CD4-positive, alpha-beta T cell treated with Interleukin-4 for 4 hours (primary cell): ENCODE results near the gene MAGI1.

Experiments used
- DNase-seq: peaks from one replicate; pipeline ENCODE4 v3.0.0-alpha.2; 2020

The MAGI1 gene

GRCh38 chr3:65689436-65689835, 349.3 kb downstream of the MAGI1 start:
- no peak for DNase-seq

DNA sequence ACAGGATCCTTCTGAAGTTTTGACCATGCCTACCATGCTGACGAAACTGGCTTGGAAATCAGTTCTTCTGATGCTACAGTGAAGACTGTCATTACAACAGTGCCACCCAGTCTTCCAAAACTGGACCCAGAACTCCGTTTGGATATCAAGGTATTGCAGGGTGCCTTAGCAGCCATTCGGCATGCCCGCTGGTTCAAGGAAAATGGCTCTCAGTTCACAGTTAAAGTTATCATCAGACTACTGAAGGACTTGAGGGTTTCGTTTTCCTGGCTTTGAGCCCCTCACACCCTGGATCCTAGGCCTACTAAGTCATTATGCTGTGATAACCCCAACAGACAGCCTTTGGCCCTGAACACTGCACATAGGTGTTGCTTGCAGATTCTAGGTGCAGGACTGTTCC, 351.0 kb downstream of the MAGI1 start:
- no peak for DNase-seq

DNA sequence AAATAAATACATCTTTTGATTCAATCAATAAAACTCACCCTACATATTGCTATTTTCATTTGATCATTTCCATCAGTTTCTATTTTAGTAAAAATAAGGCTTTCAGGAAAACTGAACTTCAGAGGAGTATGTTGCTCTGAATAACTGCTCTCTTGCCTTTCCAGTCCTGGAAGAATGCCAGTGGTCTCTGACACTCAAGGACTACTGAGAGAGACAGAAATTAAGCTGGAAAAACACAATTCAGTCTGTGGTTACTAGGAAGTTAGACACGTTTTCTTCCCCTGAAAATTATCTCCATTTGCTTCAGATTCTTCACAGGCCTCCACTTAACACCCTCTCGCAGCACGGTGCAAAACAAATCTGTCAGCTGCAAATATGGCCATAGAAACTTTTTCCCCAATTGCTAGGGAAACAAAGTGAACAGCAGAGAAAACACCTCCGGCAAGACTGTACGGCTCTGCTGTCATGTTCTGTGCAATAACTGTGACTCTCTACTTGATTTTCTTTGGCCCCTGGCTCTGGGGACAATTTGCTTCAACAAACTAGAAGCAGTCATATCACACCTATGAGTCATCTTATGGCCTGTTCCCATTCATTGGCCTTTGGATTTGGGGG, 353.0 kb downstream of the MAGI1 start:
- DNase-seq = no peak

- no peak for DNase-seq
These were observed 360.2 kb downstream of the MAGI1 start for GRCh38 chr3:65678516-65678915.

GRCh38 chr3:65677486-65678010, 361.2 kb downstream of the MAGI1 start:
- no peak for DNase-seq

- no peak for DNase-seq
These were observed 362.1 kb downstream of the MAGI1 start for GRCh38 chr3:65676580-65676979.

DNA sequence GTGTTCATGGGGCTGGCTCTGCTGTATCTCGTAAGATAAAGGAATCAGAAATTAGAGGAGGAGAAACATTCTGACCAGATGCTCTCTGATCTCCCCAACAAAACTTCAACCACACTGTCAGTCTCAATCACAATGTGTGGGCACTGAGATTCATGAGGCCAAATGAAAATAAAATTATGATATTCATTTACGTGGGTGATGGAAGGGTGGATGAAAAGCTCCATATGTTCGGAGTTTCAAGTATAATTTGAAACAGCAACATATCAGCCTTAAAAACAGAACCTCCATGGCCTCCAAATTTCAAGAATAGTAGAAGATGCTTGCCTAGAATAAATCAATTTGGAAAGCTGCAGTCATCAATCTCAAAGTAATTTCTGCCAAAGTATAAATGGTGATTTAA, 363.7 kb downstream of the MAGI1 start:
- DNase-seq = no peak

- DNase-seq = no peak
These were observed 364.5 kb downstream of the MAGI1 start for GRCh38 chr3:65674226-65674625.

- DNase-seq = no peak
These were observed 365.6 kb downstream of the MAGI1 start for GRCh38 chr3:65672871-65673815.

GRCh38 chr3:65672061-65672460, 366.7 kb downstream of the MAGI1 start:
- no peak for DNase-seq

- DNase-seq = no peak
These were observed 367.7 kb downstream of the MAGI1 start for GRCh38 chr3:65671004-65671403.

GRCh38 chr3:65669163-65669875, 369.4 kb downstream of the MAGI1 start:
- DNase-seq = no peak

DNA sequence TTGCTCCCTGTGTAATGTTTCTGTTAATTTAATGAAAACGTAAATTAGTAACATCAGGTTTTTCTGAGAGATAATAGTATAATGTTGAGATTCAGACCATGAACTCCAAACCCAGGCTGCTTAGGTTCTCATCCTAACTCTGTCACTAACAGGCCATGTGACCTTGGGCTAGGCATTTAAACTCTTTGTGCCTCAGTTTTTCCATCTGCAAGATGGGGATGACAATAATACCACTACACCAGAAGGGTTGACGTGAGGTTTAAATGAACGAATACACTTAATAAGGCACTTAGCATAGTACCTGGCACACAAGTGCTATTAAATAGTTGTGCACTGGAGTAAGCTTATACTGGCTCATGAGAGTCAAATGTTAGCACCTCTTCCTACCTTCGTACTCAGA, 370.8 kb downstream of the MAGI1 start:
- no peak for DNase-seq

- no peak for DNase-seq
These were observed 372.1 kb downstream of the MAGI1 start for GRCh38 chr3:65666448-65667091.

DNA sequence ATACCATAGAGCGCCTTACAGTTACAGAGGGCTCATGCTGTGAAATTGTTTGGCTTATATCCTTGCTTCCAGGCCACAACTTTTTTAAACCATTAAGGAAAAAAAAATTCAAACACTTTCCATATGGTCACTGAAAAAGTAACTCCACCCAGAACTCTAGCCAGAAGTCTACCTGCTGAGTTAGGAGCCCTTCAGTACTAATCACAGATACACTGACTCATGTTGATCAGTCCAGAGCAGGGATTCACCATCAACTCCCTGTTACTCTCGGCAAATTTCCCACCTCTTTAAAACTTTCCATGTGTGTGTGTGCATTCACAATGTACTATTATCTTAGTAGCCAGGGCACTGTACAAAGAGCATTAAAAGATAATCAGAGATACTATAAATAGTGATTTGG, 372.8 kb downstream of the MAGI1 start:
- DNase-seq = no peak

- DNase-seq = no peak
These were observed 373.8 kb downstream of the MAGI1 start for GRCh38 chr3:65664931-65665330.

GRCh38 chr3:65664446-65664845, 374.3 kb downstream of the MAGI1 start:
- DNase-seq = no peak

- DNase-seq = no peak
These were observed 376.6 kb downstream of the MAGI1 start for GRCh38 chr3:65662095-65662494.

- no peak for DNase-seq
These were observed 378.6 kb downstream of the MAGI1 start for GRCh38 chr3:65660000-65660598.

DNA sequence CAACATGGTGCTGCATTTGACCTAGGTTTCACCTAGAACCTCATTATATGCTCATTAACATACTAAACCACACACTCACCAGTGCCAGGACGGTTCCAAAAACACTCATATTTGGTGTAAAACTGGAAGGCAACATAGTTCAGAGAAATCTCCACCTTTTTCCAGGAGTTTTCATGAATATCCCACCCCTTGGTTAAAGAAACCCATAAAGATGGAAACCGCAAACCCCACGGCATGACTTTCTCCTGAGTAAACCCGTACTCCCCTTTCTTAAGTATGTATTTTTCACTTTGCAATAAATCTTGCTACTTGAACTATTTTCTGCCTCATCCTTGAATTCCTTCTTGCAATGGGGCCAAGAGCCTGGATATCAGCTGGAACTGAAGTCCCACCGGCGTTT, 379.3 kb downstream of the MAGI1 start:
- no peak for DNase-seq

DNA sequence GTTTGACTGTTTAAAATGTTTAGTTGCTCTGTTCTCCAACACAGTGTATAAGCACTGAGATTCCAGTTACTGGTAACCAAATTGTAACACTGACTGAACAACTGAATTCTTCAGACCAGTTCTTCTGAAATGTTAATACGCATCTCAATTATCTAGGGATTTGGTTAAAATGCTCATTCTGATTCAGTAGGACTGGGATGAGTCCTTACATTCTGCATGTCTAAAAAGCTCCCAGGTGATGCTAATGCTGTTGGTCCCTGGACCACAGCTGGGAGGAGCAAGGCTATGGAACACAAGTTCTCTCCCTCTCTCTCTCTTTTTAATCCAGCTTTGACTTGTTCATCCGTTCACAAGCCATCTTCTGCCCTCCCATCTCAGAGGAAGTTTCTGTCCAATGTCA, 380.3 kb downstream of the MAGI1 start:
- no peak for DNase-seq

GRCh38 chr3:65655061-65655460, 383.7 kb downstream of the MAGI1 start:
- DNase-seq = no peak

DNA sequence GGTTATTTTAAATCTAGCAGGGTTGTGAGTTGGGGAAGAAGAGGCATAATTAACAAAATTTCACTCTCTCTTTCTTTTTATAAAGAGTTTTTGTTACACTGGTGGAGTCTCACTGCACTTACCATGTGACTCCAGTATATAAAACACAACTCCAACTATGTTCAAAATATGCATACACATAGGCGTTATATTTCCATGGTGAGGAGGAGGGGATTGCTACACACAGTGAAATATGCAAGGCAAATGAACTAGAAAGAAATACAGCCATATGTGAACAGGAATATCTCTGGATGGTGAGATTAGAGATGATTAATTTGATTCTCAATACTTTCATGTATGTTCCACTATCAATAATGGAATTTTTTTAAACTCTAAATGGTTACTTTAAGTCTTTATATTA, 385.0 kb downstream of the MAGI1 start:
- DNase-seq = no peak
